GM19463 (cell line): ENCODE measurements around the gene PLEKHA4.
"Not testable (repeated sequence)": the region's sequence is repeated elsewhere in the genome, so short reads cannot be mapped to it uniquely, and the experiment has no call there.

ENCODE experiments used
- ATAC-seq: cut with Tn5 transposase; IDR thresholded peaks from one replicate; pipeline ENCODE4 v1.9.1; 2021; ENCODE audit warnings: mild to moderate bottlenecking, moderate library complexity; ENCODE audit not compliant: unreplicated experiment

PLEKHA4 gene

GRCh38 chr19:48802623-48803022, 65.8 kb downstream of the PLEKHA4 start:
- ATAC-seq = no peak

GRCh38 chr19:48799358-48800300, 68.8 kb downstream of the PLEKHA4 start:
- no peak for ATAC-seq

GRCh38 chr19:48798937-48799336, 69.5 kb downstream of the PLEKHA4 start:
- no peak for ATAC-seq

GRCh38 chr19:48797103-48797502, 71.3 kb downstream of the PLEKHA4 start:
- no peak for ATAC-seq

GRCh38 chr19:48796298-48797083, 71.9 kb downstream of the PLEKHA4 start:
- no peak for ATAC-seq

- no peak for ATAC-seq
Observed at GRCh38 chr19:48795685-48796070, 72.7 kb downstream of the PLEKHA4 start.

- peak; percentile 89 for ATAC-seq
Observed at GRCh38 chr19:48795055-48795684, 73.2 kb downstream of the PLEKHA4 start.

- no peak for ATAC-seq
Observed at GRCh38 chr19:48794291-48794690, 74.1 kb downstream of the PLEKHA4 start.

GRCh38 chr19:48793271-48793670, 75.1 kb downstream of the PLEKHA4 start:
- ATAC-seq = no peak

- ATAC-seq = not testable (repeated sequence)
Observed at GRCh38 chr19:48787331-48787730, 81.1 kb downstream of the PLEKHA4 start.
